H7 (cell line): Measurements from ENCODE around the gene B4GALT1. TPM values are rescaled to one million over a fixed set of nuclear protein-coding genes. Genes with fewer than 3 reads are reported as not detected.

Experiments
- DNase-seq: peaks from one replicate; pipeline ENCODE4 v3.0.0; 2012
- H3K27me3 ChIP-seq: 2 replicates; pipeline ENCODE4 v1.6.0; 2011; ENCODE audit warnings: mild to moderate bottlenecking, low read length; ENCODE audit not compliant: control insufficient read depth, insufficient read depth
- H3K36me3 ChIP-seq: replicated peaks from 2 replicates; pipeline ENCODE4 v1.5.1; 2011; ENCODE audit warnings: low read length; ENCODE audit not compliant: control insufficient read depth, insufficient read depth
- H3K4me3 ChIP-seq: 2 replicates; pipeline ENCODE4 v1.5.1; 2011; ENCODE audit warnings: low read depth, mild to moderate bottlenecking, control low read depth, low read length, moderate library complexity; ENCODE audit not compliant: insufficient read depth
- total RNA-seq: library from RNA; depleted of rRNA; stranded (reverse); fragments of >200 nt; shearing (Covaris generic); gene quantifications from 2 replicates; pipeline ENCODE4 v1.2.3, GENCODE V29; 2014

B4GALT1 gene
- total RNA-seq, 1 experiment from 2014 or later = 5.5 TPM

DNA sequence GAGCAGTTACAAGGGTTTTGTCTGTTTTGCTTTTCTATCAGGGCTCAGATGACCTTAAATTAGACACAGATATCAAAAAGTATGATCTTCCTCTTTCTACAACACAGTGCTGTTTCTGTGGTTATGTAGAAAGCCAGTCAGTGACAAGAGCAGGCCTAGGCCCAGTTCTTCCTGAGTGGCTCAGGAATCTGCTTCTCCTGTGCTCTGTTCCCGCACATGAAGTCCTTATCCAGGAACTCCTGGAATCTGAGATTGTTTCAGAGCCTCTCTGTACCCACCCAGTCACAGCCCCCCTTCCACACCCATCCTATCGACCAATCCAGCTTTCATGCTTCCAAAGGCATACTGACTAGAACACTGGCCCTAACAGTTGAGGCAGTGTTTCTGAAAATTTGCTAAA, 50.3 kb downstream of the B4GALT1 start:
- no peak overlapping the region for H3K4me3 ChIP-seq
- no peaks in the 10 kb centered on the region for H3K27me3 ChIP-seq
- no peaks in the 10 kb centered on the region for H3K36me3 ChIP-seq
- DNase-seq = no peak

GRCh38 chr9:33114746-33115145, 52.4 kb downstream of the B4GALT1 start:
- no peaks in the 10 kb centered on the region for H3K27me3 ChIP-seq
- no peak overlapping the region for H3K4me3 ChIP-seq
- no peaks in the 10 kb centered on the region for H3K36me3 ChIP-seq
- no peak for DNase-seq

DNA sequence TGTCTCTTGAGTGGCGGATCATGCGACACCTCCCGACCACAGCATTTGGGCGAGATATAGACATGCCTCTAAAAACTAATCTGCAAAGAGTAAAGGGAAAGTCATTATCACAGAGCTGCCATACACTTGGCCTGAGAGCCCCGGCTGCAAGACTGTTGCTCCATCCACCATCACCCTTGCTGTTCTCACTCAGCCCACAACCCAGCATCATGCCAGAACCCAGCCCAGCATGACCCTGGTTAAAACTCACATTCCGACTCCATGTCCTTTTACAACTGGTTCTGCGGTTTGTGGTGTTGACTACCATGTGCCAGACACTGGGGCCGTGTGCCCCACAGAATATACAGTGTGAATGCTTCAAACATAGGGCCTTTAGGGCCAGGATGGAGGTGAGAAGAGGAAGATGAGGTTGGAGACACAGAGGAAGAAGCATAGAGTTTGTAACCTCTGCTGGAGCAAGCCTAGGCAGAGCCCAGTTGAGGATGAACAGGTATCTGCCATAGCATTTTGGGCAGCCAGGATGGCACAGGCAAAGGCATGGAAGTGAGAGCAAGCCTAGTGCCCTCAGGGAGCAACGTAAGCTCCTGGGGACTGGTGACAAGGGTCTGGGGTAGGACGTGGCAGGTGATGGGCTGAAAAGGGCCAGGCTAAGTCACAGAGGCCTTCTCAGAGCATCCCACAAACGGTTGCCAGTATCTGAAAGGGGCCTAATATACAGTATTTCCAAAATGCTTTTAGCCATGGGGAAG, 53.2 kb downstream of the B4GALT1 start:
- H3K4me3 ChIP-seq = no peak overlapping the region
- H3K36me3 ChIP-seq = no peaks in the 10 kb centered on the region
- no peaks in the 10 kb centered on the region for H3K27me3 ChIP-seq
- no peak for DNase-seq

DNA sequence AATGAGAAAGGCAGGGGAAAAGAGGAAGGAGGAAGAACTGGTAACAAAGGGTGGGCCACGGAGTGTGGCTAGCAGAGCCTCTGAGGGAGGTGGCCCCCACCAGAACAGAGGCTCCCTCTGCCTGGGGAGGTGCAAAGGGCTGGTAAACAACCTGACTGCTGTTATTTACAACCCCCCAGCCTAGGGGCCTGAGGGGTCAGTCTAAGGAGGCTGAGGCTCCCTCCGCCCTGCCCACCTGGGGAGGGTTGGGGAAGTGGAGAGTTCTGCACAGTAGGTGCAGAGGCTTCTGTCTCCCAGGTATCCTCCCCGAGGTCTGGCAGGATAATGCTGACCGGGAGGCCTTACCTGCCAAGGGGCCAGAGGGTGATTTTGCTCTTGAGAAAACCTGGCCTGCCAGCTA, 55.0 kb downstream of the B4GALT1 start:
- no peaks in the 10 kb centered on the region for H3K27me3 ChIP-seq
- no peak for DNase-seq
- H3K4me3 ChIP-seq = no peak overlapping the region
- no peaks in the 10 kb centered on the region for H3K36me3 ChIP-seq

DNA sequence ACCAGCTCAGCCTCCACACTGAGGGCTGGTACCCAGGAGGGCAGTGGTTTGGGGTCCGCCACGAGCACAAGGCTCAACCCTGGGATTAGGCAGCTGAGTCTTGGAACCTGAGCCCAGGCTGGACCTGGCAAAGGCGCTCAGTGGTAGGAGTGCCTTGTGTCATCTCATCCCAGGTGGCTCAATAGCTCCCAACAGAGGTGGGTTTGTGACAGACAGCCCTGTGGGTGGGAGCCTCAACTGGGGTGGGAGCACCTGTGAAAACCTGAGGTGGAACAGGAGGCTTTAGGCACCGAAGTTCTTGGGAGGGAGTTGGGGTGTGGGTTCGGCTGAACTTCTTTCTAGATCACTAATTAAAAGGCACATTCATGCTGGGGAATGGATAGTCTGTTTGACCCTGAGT, 55.5 kb downstream of the B4GALT1 start:
- Histone ChIP-seq H3K27me3 (no peaks in the 10 kb centered on the region), H3K36me3 (no peaks in the 10 kb centered on the region), H3K4me3 (no peak overlapping the region)
- DNase-seq = peak; percentile 61

- Histone ChIP-seq H3K27me3 (no peaks in the 10 kb centered on the region), H3K36me3 (no peaks in the 10 kb centered on the region), H3K4me3 (no peak overlapping the region)
- no peak for DNase-seq
Measured at GRCh38 chr9:33110686-33111085, 56.5 kb downstream of the B4GALT1 start.

DNA sequence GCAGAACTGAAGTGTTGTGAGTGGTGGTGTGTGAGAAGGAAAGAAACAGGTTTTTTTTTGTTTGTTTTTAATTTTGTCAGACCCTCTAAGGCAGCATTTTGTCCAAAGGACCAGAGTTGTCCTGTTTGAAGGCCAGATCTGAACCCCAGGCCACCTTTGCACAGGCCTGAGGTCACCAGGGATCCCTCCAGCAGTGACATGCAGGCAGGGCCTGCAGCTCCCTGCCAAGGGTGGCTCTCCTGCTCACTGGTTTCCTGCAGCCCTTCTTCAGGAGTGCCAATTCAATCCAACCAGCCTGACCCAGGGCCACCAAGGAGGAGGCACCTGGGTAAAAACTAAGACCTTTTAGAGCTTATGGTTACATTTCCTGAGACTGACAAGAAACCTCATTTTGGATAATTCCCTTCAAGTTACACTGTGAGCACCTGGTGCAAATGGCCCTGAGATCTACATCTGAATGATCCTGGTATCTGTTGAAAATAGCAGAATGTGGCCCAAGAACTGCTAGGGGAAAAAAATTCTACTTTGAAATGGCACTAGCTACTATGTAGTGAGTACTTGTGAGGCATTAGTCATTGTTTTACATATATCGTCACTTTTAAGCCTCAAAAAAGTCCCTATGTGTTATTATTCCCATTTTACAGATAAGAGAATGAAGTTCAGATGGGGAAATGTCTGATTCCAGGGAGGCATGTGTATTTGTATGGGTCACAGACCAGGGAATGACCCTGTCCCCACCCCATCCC, 57.1 kb downstream of the B4GALT1 start:
- Histone ChIP-seq H3K36me3 (no peaks in the 10 kb centered on the region), H3K4me3 (no peak overlapping the region), H3K27me3 (no peaks in the 10 kb centered on the region)
- no peak for DNase-seq

- H3K27me3 ChIP-seq = no peaks in the 10 kb centered on the region
- no peak overlapping the region for H3K4me3 ChIP-seq
- no peak for DNase-seq
- H3K36me3 ChIP-seq = no peaks in the 10 kb centered on the region
Measured at GRCh38 chr9:33109097-33109496, 58.0 kb downstream of the B4GALT1 start.

DNA sequence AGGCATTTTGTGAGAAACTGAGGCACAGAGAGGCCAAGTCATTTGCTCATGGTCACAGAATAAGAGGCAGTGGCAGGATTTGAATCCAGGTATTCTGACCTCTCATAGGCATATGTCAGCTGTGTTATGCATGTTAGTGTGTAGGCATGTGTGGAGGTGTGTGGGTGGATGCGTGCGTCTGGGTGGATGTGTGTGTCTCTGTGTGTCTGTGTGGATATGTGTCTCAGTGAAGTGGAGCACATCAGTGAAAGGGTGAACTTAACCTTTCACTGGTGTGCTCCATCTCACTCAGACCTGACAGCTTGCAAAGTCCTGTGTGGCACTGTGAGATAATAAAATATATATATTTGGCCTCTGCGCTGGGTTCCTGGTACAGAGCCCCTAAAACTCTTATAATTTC, 58.7 kb downstream of the B4GALT1 start:
- no peak overlapping the region for H3K4me3 ChIP-seq
- no peaks in the 10 kb centered on the region for H3K36me3 ChIP-seq
- DNase-seq = no peak
- no peaks in the 10 kb centered on the region for H3K27me3 ChIP-seq

DNA sequence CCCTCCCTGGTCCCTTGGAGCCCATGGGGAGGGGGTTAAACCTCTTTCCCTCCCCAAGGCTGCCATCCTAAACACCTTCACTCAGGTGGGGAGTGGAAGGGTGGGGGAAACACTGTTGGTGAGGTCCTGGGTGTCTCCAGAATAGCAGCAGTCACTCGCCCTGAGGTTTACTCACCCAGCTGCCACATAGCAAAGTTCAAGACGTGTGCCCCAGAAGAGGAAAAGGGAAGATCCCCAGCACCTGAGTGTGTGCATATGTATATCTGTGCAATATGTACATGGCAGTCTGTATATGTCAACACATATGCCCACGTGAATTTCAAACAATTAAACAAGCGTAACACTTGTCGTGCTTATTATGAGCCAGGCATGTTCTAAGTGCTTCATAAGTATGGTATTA, 59.4 kb downstream of the B4GALT1 start:
- Histone ChIP-seq H3K27me3 (no peaks in the 10 kb centered on the region), H3K36me3 (no peaks in the 10 kb centered on the region), H3K4me3 (no peak overlapping the region)
- DNase-seq = no peak

DNA sequence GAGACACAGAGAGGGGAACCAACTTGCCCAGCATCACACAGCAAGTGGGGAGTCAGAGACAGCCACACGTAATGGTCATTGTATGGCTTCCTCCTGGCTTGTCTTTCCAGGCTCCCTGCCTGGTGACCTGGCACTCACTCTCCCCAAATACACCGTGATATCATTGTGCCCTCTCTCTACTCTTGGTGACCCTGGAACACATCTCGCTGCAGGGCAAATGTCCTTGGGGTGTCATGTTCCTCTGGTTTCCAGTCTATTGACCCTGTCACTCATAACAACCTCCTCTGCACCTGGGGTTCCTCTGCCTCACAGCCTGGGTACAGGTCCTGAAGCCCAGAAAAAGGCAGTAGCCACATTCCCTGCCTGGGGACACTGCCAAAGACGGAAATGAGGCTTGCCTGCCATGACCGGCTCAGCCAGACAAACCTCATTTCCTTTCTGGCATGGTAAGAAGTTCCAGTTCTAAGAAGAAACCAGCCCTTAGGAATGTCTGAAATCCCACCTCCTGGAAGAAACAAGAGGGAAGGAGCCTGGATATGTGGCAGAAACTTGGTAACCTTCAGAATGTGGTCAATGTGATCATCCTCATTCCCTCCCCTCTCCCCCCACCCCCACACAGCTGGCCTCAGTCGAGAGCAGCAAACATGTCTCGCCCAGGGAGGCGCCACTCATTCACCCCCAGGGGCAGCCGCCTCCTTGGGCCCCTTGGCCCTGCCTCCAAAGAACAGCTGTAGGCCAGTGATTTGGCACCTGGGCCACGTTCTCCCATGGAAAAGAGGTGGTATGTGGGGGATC, 60.1 kb downstream of the B4GALT1 start:
- H3K4me3 ChIP-seq = no peak overlapping the region
- H3K27me3 ChIP-seq = no peaks in the 10 kb centered on the region
- DNase-seq = peak; percentile 65
- no peaks in the 10 kb centered on the region for H3K36me3 ChIP-seq

GRCh38 chr9:33106372-33106771, 60.8 kb downstream of the B4GALT1 start:
- H3K27me3 ChIP-seq = no peaks in the 10 kb centered on the region
- no peak for DNase-seq
- H3K36me3 ChIP-seq = no peaks in the 10 kb centered on the region
- no peak overlapping the region for H3K4me3 ChIP-seq

- no peak for DNase-seq
- Histone ChIP-seq H3K36me3 (no peaks in the 10 kb centered on the region), H3K27me3 (no peaks in the 10 kb centered on the region), H3K4me3 (no peak overlapping the region)
Measured at GRCh38 chr9:33105959-33106358, 61.2 kb downstream of the B4GALT1 start.

DNA sequence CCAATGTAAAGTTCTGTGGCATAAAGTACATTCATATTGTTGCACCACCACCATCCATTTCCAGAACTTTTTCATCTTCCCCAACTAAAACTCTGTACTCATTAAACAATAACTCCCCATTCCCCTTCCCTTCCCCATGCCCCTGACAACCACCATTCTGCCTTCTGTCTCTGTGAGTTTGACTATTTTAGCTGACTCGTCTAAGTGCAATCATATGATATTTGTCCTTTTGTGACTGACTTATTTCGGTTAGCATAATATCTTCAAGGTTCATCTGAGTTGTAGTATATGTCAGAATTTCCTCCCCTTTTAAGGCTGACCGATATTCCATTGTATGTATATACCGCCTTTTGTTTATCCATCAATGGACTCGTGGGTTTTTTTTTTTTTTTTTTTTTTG, 61.6 kb downstream of the B4GALT1 start:
- Histone ChIP-seq H3K4me3 (no peak overlapping the region), H3K27me3 (no peaks in the 10 kb centered on the region), H3K36me3 (no peaks in the 10 kb centered on the region)
- DNase-seq = no peak

DNA sequence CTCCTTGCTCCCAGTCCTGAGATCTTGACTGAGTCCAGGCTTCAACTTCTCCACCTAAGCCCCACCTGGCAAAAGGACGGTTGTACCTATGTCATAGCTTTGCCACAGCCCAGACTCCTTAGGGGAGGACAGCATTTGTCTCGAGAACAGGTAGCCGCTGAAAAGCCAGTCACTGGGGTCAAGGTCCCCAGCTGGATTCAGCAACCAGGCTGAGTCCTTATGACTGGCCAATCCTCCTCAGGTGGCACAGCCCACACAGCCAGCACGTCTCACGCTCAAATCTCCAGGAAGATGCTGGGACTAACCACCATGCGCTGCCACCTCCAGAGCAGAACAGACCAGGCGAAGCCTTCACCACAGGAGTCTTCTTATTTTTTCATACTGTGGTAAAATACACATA, 62.7 kb downstream of the B4GALT1 start:
- Histone ChIP-seq H3K36me3 (no peaks in the 10 kb centered on the region), H3K4me3 (no peak overlapping the region), H3K27me3 (no peaks in the 10 kb centered on the region)
- DNase-seq = no peak
